OCI-LY7 (cell line): Measurements from ENCODE around the gene CDYL.

Experiments
- EZH2phosphoT487 ChIP-seq: fragments of 200-600 bp; sonication (generic); IDR thresholded peaks from 2 replicates; pipeline ENCODE4 v1.6.1; 2018; ENCODE audit warnings: low read depth, borderline replicate concordance, mild to moderate bottlenecking, mixed run types, antibody characterized with exemption, low read length, moderate library complexity, mixed read lengths
- TF ChIP-seq, protein P1 (sequence below): fragments of 200-600 bp; sonication (generic); conservative IDR thresholded peaks from 2 replicates; pipeline ENCODE4 v1.5.1; 2014; ENCODE audit warnings: mild to moderate bottlenecking, antibody characterized with exemption, low read length, moderate library complexity, mixed read lengths

DNA sequence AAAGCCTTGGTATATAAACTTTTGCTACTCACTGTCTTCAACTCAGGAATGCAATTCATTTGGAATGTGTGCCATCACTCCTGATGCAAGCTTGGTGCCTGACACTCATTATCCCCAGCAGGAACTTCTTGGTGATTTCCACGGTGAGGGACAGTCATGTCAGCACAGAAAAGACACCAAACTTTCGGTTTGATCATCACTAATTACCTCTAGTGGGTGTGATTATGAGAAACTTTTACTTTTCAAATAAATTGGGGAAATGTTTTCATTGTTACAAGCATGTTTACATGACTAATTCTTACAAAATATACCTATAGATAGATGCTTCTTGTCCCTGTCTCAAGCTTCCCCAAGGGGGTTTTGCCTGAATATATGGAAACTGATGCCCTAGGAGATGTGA lies 186.7 kb downstream of the CDYL start:
- TF ChIP-seq, protein P1, sequence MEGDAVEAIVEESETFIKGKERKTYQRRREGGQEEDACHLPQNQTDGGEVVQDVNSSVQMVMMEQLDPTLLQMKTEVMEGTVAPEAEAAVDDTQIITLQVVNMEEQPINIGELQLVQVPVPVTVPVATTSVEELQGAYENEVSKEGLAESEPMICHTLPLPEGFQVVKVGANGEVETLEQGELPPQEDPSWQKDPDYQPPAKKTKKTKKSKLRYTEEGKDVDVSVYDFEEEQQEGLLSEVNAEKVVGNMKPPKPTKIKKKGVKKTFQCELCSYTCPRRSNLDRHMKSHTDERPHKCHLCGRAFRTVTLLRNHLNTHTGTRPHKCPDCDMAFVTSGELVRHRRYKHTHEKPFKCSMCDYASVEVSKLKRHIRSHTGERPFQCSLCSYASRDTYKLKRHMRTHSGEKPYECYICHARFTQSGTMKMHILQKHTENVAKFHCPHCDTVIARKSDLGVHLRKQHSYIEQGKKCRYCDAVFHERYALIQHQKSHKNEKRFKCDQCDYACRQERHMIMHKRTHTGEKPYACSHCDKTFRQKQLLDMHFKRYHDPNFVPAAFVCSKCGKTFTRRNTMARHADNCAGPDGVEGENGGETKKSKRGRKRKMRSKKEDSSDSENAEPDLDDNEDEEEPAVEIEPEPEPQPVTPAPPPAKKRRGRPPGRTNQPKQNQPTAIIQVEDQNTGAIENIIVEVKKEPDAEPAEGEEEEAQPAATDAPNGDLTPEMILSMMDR: no peak
- TF ChIP-seq EZH2phosphoT487: no peak
